ENCODE results near the gene C6orf120.

- TF ChIP-seq CTCF (IDR thresholded peaks at IDR 0.05 in 8 of 11, conservative IDR thresholded peaks at IDR 0.05 in 3 of 11) (no peak), POLR2A (IDR thresholded peaks at IDR 0.05) (no peak)
Observed at GRCh38 chr6:169707772-169708171, 5.8 kb downstream of the C6orf120 start.
